Islet of Langerhans (tissue), 1 donor: ENCODE results near the gene CENPH.
"Not testable (repeated sequence)": the region's sequence is repeated elsewhere in the genome, so short reads cannot be mapped to it uniquely, and the experiment has no call there.

ENCODE experiments used
- FAIRE-seq: peaks from one replicate; lab custom pipeline; 2011; peaks lifted over from hg19 to GRCh38; lab: Jason Lieb, UNC

The CENPH gene

DNA sequence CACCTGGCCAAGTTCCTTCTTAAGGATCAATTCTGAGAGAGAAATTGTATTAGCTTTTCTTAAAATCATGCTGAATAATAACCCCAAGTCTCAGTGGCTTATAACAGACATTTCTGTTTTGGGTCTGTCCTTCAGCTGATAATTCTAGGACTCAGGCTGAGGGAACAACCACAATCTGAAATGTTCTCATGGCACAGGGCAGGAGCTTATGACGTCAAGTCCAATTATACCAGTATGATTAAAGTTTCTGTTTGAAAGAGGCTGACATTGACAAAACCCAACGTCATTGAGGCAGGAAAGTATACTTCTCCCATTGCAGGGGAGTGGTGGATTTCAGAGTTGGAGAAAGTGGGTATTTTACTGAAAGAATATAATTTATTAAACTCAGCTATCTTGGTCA lies 21.8 kb downstream of the CENPH start:
- no peak for FAIRE-seq

DNA sequence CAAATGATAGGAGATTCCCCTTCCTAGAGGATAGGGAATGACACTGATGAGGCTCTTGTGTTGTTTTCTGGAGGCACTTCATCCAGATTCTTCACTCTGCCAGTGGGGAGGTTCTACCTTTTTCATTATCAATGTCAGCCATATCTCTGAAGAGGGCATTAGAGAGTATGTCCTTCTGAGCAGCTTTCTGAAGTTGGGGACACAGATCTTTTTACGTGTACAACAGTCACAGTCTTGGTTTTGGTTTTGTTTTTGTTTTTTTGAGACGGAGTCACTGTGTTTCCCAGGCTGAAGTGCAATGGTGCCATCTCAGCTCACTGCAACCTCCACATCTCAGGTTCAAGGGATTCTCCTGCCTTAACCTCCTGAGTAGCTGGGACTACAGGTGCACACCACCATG lies 22.6 kb downstream of the CENPH start:
- no peak for FAIRE-seq

DNA sequence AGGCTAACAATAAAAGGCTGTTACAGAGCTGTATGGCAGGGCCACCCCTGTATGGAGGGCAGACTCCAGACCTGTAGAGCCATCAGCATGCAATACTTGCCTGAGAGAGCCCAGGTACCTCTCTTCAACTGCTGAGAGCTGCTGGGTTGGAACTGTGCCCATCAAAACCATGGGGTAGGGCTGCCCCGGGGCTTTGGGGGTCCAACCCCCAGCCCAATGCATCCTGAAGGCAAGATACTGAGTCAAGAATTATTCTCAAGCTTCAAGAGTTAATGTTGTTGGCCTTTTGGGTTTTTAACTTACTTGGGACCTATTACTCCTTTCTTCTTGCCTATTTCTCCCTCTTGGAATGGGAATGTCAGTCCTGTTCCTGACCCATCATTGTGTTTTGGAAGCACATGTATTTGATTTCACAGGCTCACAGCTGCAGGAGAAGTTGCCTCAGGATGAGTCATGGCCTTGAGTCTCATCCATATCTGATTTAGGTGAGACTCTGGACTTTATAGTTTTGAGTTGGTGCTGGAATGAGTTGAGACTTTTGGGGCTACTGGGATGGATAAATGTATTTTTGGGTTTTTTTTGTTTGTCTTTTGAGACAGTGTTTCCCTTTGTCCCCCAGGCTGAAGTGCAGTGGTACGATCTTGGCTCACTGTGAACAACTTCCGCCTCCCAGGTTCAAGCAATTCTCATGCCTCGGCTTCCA lies 24.3 kb downstream of the CENPH start:
- no peak for FAIRE-seq

DNA sequence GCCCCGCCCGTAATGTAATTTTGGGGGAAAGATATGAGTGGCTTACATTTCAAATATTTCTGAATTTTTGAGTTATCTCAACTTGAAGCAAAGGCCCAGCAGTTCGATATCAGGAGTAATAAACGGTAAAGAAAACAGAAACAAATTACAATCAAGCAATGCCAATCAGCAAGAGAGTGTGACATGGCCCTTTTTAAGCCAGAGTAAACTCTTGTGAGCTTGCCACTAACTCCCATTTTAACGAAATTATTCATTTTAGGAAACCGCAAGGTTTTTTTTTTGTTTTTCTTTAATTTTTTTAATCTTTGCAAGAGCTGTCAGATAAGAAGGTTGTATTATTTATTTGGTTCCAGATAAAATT lies 27.7 kb downstream of the CENPH start:
- no peak for FAIRE-seq

DNA sequence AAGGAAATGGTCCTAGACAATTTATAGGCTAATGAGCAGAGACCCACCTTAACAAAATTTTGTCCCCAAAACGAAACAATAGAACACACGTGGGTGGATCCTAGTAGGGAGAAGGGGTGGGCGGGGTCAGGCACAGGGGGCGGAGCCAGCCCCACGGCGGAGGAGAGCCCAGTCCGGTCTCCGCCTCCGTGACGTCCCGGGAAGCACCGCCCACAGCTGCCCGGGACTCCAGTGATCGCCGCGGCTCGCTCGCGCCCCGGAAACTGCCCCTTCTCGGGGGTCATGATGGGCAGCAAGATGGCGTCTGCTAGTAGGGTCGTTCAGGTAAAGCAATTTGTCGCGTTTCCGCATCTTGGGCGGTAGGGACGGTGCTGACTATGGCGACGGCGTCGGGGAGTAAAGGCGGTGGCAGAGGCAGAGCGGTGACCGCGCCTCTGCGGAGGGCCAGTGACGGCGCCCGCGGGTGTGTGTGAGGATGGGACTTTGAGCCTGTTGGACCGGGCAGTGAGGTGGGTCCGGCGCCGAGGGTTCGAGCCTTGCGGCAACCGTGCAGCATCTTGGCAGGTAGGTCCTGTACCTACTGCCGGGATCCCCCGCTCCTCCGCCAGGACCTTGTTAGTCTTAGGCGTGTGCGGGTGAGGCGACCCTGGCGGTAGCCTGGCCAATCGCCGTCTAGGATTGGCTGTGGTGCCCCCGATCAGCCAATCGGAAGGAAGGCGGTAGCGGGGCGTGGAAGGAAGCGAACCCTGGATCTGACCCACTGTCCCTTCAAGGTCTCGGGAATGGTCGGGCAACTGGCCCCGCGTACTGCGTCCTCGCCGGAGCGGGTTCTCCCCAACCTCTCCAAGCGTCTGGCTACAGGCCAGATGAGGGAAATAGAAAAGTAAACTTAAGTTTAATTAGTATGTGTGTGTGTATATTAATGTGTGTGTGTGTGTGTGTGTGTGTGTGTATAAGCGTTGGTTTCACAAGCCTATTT lies 28.5 kb downstream of the CENPH start:
- no peak for FAIRE-seq

DNA sequence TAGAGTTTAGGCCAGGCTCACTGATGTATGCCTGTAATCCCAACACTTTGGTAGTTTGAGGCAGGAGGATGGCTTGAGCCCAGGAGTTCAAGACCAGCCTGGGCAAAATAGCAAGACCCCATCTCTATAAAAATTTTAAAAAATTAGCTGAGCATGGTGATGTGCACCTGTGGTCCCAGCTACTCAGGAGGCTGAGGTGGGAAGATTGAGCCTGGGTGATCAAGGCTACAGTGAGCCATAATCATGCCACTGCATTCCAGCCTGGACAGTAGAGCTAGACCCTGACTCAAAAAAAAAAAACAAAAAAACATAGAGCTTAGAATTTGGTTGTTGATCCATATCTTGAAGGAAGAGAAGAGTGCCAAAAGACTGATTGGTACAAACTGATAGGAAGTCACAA lies 30.6 kb downstream of the CENPH start:
- no peak for FAIRE-seq

DNA sequence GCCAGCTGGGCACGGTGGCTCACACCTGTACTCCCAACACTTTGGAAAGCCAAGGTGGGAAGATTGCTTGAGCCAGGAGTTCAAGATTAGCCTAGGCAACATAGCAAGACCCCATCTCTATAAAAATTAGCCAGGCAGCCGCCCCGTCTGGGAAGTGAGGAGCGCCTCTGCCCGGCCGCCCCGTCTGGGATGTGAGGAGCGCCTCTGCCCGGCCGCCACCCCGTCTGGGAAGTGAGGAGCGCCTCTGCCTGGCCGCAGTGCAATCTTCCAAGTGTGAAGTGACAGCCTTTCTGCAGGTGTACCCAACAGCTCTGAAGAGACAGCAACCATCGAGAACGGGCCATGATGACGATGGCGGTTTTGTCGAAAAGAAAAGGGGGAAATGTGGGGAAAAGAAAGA lies 31.0 kb downstream of the CENPH start:
- FAIRE-seq, result not testable (repeated sequence)

DNA sequence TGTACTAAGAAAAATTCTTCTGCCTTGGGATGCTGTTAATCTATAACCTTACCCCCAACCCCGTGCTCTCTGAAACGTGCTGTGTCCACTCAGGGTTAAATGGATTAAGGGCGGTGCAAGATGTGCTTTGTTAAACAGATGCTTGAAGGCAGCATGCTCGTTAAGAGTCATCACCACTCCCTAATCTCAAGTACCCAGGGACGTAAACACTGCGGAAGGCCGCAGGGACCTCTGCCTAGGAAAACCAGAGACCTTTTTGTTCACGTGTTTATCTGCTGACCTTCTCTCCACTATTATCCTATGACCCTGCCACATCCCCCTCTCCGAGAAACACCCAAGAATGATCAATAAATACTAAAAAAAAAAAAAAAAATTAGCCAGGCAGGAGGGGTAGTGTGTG lies 31.4 kb downstream of the CENPH start:
- not testable (repeated sequence) for FAIRE-seq

DNA sequence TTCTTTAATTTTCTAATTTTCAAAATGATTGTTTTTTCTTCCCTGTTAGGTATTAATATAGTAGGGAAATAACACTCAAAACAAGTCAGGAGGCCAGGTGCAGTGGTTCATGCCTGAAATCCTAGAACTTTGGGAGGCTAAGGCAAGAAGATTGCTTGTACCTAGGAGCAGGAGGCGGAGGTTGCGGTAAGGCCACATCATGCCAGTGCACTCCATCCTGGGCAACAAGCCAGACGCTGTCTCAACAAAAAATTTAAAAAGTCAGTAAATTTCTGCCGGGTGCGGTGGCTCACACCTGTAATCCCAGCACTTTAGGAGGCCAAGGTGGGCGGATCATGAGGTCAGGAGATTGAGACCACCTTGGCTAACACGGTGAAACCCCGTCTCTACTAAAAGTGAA lies 35.1 kb downstream of the CENPH start:
- no peak for FAIRE-seq

DNA sequence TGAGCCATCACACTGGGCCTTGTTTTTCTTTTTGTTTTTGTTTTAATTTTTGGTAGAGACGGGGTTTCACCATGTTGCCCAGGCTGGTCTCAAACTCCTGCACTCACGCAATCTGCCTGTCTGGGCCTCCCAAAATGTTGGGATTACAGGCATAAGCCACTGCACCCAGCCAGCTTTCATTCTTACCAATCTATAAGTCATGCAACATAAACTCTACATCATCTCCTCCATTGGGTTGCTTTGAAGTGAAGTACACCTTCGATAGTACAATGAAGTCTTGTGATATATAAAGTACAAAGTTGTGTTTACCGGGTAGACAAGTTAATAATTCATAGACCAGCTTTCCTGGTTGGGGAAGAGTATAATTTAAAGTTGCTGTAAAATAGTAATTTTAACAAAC lies 36.5 kb downstream of the CENPH start:
- FAIRE-seq, result no peak

DNA sequence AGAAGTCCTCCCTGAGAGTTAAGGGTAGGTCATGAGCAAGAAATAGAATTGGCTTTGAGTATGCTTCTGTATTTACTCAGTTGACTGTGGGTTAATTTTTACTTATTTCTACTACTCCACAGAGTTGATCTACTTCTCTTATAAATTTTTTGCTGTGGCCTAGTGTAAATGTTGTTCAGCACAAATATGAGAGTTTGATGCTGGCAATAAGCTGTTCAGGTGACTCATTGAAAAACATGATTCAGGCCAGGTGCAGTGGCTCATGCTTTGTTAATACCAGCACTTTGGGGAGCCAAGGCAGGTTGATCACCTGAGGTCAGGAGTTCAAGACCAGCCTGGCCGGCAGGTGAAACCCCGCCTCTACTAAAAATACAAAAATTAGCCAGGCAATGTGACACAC lies 40.8 kb downstream of the CENPH start:
- no peak for FAIRE-seq

DNA sequence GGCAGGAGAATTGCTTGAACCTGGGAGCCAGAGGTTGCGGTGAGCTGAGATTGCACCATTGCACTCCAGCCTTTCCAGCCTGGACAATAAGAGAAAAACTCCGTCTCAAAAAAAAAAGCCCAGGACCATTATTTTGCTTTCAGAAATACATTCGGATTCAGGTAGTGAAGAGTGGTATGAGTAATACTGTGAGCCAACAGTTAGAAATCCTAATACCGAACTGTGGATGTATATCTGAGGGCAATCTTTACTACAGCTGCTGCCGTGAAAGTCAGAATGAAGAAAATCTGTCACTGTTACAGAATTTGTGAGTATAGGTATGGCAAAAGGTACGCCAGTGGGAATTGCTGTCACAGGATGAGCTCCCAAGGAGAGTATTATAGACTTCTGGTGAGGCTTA lies 41.9 kb downstream of the CENPH start:
- no peak for FAIRE-seq

DNA sequence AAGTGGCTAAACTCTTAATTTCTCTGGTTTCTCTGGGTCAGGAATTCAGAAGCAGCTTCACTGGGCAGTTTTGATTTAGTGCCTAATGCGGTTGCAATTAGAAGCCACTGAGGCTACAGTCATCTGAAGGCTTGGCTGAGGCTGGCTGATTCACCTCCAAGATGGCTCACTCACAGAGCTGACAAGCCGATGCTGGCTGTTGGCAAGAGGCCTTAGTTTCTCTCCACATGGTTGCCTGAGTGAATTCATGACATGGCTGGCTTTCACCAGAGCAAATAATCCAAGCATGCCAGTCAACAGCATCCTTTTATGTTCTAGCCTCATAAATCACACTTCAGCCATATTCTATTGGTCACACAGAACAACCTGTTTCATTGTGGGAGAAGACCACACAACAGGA lies 42.5 kb downstream of the CENPH start:
- FAIRE-seq, result no peak

DNA sequence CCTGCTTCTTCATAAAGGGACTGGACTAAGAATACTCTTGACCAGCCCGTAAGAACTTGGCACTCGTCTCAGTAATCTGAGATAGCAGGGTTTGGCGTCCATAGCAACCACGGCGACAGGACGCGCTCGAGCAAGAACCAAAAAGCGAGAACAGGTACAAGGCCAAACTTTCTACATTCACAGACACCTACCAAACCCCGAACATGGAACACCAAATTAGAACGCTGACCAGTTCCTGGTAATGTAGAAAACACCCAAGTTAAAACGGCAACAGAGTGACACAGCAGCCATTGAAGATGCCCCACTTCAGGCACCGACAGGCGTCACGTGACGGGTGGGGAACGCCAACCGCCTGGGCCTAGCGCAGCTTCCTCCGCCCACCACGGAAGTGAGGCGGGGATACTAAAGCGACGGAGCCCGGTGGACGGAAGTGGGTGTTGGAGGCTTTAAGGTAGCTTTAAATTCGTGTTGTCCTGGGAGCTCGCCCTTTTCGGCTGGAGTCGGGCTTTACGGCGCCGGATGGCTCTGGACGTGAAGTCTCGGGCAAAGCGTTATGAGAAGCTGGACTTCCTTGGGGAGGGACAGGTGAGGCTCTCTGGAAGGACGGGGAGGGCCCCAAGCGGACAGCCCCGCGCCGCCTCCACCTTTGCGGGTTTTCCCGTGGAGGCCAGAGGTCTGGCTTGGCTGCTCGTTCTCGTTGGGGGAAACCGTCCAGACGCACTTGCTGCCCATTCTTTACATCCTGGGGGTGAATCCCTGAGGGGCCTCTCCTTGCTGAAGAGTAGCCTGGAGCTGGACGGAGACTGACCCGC lies 45.3 kb downstream of the CENPH start, which contains the start of gene CDK7:
Gene CDK7, plus strand, starts transcription at position 430 of the 812 bp plus-strand sequence. Its CDS starts 90 bp downstream, at position 520.
- peak; percentile 45 for FAIRE-seq

DNA sequence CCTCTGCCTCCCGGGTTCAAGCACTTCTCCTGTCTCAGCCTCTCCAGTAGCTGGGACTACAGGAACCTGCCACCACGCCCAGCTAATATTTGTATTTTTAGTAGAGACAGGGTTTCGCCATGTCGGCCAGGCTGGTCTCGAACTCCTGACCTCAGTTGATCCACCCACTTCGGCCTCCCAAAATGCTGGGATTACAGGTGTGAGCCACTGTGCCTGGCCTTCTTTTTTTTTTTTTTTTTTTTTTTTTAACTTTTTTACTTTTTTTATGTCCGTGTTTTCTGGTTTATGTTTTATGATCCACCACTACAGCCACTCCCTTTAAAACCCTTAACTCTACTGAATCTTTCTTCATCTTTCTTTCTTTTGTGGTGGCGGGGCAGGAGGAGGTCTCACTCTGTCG lies 47.4 kb downstream of the CENPH start:
- FAIRE-seq, result not testable (repeated sequence)

DNA sequence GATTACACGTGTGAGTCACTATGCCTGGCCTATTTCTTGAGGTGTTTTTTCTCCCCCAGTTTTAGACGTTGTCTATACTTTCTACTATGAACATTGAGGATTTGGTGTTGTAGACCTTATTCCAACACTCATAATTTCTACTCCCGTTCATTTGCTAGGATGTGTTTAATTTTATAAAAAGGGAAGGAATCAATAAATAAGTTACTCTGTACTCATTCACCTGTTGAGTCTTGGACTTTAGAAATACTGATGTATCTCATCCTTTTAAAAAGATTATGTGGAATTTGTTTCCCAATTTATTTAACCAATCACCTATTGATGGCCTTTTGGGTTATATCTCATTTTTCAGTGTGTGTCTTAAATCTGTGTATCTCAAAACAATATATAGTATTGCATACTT lies 48.5 kb downstream of the CENPH start:
- no peak for FAIRE-seq

DNA sequence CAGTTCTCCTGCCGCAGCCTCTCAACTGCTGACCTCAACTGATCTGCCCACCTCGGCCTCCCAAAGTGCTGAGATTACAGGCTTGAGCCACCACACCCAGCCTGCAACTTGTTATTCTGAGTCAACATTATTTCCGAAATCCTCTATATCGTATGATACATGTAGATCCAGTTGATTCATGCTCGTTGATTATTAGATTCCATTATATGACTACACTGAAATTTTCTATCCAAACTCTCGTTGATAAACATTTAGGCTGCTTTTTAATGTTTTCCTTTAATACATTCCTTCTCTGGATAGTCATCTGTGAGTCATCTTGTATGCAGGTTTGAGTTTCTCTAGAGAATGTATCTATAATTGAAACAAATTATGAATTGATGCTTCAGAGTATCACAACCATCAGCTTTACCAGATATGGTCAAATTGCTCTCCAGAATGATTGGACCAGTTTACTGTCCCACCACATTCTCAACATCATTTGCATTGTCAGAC lies 49.4 kb downstream of the CENPH start:
- FAIRE-seq, result no peak

DNA sequence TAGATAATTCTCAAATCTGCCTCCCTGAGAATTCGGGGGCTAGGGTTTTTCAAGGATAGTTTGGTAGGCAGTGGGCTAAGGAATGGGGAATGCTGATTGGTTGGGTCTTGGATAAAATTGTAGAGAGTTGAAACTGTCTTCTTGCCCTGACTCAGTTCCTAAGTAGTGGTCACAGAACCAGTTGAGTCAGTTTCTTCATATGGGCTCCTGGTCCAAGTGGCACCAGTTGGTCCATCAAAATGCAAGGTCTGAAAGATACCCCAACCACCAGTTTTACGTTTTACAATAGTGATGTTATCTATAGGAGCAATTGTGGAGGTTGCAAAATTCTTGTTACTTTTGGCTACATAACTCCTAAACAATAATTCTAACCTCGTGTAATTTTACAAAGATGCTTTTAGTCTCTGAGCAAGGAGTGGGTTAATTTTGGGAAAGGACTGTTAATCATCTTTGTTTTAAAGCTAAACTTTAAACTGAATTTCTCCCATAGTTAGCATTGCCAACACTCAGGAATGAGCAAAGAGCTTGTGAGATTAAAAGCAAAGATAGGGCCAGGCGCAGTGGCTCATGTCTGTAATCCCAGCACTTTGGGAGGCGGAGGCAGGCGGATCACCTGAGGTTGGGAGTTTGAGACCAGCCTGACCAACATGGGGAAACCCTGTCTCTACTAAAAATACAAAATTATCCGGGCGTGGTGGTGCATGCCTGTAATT lies 53.0 kb downstream of the CENPH start:
- no peak for FAIRE-seq

DNA sequence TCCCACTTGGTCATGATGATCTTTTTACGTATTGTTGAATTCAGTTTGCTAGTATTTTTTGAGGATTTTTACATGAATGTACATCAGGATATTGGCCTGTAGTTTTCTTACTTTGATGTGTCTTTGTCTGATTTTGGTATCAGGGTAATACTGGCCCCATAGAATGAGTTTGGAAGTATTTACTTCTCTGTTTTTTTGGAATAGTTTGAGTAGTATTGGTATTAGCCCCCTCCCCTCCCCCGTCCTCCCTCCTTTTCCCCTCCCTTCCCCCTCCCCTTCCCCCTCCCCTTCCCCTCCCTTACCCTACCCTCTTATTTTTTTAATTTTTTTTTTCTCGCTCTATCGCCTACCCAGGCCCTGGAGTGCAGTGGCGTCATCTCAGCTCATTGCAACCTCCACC lies 55.6 kb downstream of the CENPH start:
- FAIRE-seq, result no peak

DNA sequence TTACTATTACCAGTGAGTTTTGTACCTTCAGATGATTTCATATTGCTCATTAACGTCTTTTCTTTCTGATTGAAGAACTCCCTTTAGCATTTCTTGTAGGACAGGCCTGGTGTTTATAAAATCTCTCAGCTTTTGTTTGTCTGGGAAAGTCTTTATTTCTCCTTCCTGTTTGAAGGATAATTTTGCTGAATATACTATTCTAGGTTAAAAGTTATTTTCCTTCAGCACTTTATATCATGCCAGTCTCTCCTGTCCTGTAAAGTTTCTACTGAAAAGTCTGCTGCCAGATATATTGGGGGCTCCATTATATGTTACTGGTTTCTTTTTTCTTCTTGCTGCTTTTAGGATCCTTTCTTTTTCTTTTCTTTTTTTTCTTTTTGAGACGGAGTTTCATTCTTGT lies 58.6 kb downstream of the CENPH start:
- no peak for FAIRE-seq

DNA sequence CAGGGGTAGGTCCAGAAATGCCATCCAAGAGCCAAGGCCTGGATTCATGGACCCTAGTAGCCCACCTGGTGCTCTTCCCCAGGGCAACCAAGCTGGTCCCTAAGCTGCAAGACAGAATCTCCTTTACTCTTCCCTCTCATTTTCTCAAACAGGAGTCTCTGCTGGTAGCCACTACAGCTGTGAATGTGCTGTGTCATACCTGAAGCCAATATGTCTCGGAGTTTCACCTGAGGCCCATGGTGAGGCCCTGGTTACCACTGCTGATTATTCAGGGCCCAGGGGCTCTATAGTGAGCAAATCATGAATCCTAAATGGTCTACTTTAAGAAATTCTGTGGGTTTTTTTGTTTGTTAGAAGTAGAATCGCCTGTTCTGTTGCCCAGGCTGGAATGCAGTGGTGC lies 61.2 kb downstream of the CENPH start:
- FAIRE-seq, result no peak

DNA sequence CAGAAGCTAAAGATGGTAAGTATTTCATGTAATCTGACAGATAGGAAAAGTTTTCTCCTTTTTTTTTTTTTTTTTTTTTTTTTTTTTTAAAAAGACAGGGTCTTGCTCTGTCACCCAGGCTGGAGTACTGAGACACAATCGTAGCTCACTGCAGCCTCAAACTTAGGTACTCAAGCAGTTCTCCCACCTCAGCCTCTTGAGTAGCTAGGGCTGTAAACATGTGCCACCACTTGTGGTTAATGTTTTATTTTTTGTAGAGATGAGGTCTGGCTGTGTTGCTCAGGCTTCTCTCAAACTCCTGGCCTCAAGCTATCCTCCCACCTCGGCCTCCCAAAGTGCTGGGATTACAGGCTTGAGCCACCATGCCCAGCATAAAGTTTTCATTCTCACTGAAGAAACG lies 63.1 kb downstream of the CENPH start:
- FAIRE-seq, result no peak
